Measurements from ENCODE around the gene PRSS36. TPM values are rescaled to one million over a fixed set of nuclear protein-coding genes. Genes with fewer than 3 reads are reported as not detected.
"Not testable (repeated sequence)": the region's sequence is repeated elsewhere in the genome, so short reads cannot be mapped to it uniquely, and the experiment has no call there.

PRSS36 gene
- total RNA-seq, 1 donor from 2014 or later = 3.5 TPM

- no peak overlapping the region for H3K27ac ChIP-seq
- intact Hi-C loops (cut with DNase I) = no loop called here
Measured at GRCh38 chr16:31106509-31107464, 43.1 kb downstream of the PRSS36 start.

GRCh38 chr16:31105677-31106213, 44.1 kb downstream of the PRSS36 start:
- H3K36me3 ChIP-seq = peaks cover 11% of the 10 kb centered on the region
- H3K27me3 ChIP-seq = no peaks in the 10 kb centered on the region
- peak overlapping the region; percentile 65 for H3K27ac ChIP-seq
- H3K4me3 ChIP-seq = peak overlapping the region; percentile 6
- TF ChIP-seq CTCF (IDR thresholded peaks at IDR 0.05) = peak; percentile 81
- DNase-seq (peak; percentile 94), ATAC-seq (peak; percentile 95)
- intact Hi-C loops (cut with DNase I) = no loop called here
- peaks cover 20% of the 10 kb centered on the region for H3K4me1 ChIP-seq
- H3K9me3 ChIP-seq = no peaks in the 10 kb centered on the region

More at GRCh38 chr16:31106509-31107464, 43.1 kb downstream of the PRSS36 start:
- Histone ChIP-seq H3K36me3 (peaks cover 22% of the 10 kb centered on the region), H3K4me1 (peaks cover 20% of the 10 kb centered on the region), H3K27me3 (no peaks in the 10 kb centered on the region), H3K9me3 (no peaks in the 10 kb centered on the region), H3K4me3 (no peak overlapping the region)
- DNase-seq (no peak), ATAC-seq (no peak)
- TF ChIP-seq CTCF (IDR thresholded peaks at IDR 0.05) = no peak

- DNase-seq; H3K27ac ChIP-seq; H3K27me3 ChIP-seq; ATAC-seq; H3K9me3 ChIP-seq; H3K4me1 ChIP-seq; intact Hi-C loops (cut with DNase I); H3K36me3 ChIP-seq; H3K4me3 ChIP-seq: not testable (repeated sequence)
Measured at GRCh38 chr16:31100876-31101641, 48.8 kb downstream of the PRSS36 start.

GRCh38 chr16:31099860-31100638, 49.8 kb downstream of the PRSS36 start:
- intact Hi-C loops (cut with DNase I) = no loop called here
- Histone ChIP-seq H3K4me3 (no peak overlapping the region), H3K9me3 (no peaks in the 10 kb centered on the region), H3K4me1 (peaks cover 10% of the 10 kb centered on the region), H3K27me3 (no peaks in the 10 kb centered on the region), H3K27ac (no peak overlapping the region), H3K36me3 (no peaks in the 10 kb centered on the region)
- ATAC-seq (no peak), DNase-seq (no peak)
- no peak for TF ChIP-seq CTCF (IDR thresholded peaks at IDR 0.05)

DNA sequence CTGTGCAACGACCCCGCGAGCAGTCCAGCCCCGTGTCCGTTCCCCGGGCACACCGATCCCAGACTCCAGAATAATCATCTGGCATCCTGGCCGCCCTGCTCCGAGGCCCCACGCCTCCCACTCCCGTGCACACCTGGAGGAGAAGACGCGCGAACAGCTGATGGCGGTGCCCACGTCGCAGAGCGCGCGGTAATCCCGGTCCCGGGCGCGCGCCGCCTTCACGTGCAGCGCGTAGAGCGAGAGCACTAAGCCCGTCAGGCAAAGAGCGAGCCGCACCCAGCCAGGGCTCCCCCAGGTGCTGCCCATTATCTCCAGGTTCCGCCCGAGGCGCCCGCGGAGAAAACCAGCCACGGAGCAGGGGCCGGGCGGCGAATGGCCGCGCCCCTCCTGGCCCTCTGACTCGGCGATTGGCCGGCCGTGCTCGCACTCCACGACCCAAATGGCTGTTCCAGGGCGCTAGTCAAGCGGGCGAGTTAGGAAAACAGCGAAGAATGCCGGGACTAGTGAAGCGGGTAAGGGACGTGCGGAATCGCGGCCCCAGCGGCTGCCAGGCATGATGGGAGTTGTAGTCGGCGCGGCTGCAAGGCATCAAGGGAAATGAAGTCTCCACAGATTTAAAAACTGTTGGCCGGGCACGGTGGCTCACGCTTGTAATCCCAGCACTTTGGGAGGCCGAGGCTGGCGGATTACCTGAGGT, 55.3 kb downstream of the PRSS36 start, which contains the start of gene VKORC1:
TSS of gene VKORC1 (minus strand) at position 374 of the 697 bp plus-strand sequence. CDS start at position 306, 68 bp downstream.
- intact Hi-C loops (cut with DNase I) = no loop called here
- Histone ChIP-seq H3K9me3 (no peaks in the 10 kb centered on the region), H3K27me3 (no peaks in the 10 kb centered on the region), H3K4me1 (peaks cover 18% of the 10 kb centered on the region), H3K27ac (peak within 1 kb of the TSS; percentile 80), H3K36me3 (peaks cover 11% of the 10 kb centered on the region), H3K4me3 (peak within 1 kb of the TSS; percentile 93)
- peak; percentile 97 for DNase-seq
- TF ChIP-seq CTCF (IDR thresholded peaks at IDR 0.05) = no peak
- ATAC-seq = peak; percentile 96
